Neural progenitor cell (in vitro differentiated cells): ENCODE results near the gene APOL5.

Source experiments
- EZH2 ChIP-seq: fragments of 200-600 bp; sonication (generic); IDR thresholded peaks from 2 replicates; pipeline ENCODE4 v1.6.1; 2017; ENCODE audit warnings: antibody characterized with exemption, mild to moderate bottlenecking, moderate library complexity
- EZH2phosphoT487 ChIP-seq: fragments of 200-600 bp; sonication (generic); IDR thresholded peaks from 2 replicates; pipeline ENCODE4 v1.6.1; 2017; ENCODE audit warnings: antibody characterized with exemption
- TF ChIP-seq, protein P1 (sequence below): fragments of 200-600 bp; sonication (generic); IDR thresholded peaks from 2 replicates; pipeline ENCODE4 v1.5.1; 2017; ENCODE audit warnings: antibody characterized with exemption, mild to moderate bottlenecking

DNA sequence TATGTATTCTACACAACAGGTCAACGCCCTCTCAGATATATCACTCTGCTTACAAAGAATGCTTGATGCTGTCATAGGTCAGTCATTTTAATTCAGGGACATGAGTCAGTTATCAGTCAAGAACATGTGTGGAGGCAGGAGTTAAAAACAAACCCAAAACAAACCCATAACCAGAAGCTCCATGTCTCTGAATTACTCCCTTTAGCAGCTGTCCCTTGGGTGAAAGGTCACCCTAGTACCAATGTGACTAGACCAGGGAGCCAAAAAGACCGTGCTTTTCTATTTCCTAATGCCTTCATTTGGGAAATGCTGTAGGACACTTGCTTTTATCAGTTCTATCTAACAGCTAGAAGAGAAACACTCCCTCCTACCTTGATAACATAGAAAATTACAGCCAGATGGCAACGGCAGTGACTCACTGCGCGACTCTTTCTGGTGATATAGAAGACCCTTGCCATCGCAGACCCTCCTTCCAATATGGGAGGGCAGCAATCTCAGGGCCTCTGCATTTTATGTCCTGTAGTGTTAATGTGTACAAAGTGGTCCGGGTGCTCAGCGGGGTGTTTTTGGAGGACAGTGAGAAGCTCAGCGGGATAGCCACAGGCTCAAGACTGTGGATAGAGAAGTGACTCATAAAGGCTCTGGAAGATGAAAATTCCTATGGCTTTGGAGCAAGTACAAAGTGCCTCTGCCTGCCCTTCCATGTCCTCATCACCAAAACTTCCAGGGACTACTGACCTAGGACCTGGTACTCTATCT, 24.8 kb downstream of the APOL5 start:
- TF ChIP-seq, protein P1, sequence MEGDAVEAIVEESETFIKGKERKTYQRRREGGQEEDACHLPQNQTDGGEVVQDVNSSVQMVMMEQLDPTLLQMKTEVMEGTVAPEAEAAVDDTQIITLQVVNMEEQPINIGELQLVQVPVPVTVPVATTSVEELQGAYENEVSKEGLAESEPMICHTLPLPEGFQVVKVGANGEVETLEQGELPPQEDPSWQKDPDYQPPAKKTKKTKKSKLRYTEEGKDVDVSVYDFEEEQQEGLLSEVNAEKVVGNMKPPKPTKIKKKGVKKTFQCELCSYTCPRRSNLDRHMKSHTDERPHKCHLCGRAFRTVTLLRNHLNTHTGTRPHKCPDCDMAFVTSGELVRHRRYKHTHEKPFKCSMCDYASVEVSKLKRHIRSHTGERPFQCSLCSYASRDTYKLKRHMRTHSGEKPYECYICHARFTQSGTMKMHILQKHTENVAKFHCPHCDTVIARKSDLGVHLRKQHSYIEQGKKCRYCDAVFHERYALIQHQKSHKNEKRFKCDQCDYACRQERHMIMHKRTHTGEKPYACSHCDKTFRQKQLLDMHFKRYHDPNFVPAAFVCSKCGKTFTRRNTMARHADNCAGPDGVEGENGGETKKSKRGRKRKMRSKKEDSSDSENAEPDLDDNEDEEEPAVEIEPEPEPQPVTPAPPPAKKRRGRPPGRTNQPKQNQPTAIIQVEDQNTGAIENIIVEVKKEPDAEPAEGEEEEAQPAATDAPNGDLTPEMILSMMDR = no peak
- no peak for TF ChIP-seq EZH2
- no peak for TF ChIP-seq EZH2phosphoT487
